Measurements from ENCODE around the gene CYP46A1.
A peak's percentile ranks its signal among the peaks of the same experiment; 100 is the strongest.

The CYP46A1 gene

DNA sequence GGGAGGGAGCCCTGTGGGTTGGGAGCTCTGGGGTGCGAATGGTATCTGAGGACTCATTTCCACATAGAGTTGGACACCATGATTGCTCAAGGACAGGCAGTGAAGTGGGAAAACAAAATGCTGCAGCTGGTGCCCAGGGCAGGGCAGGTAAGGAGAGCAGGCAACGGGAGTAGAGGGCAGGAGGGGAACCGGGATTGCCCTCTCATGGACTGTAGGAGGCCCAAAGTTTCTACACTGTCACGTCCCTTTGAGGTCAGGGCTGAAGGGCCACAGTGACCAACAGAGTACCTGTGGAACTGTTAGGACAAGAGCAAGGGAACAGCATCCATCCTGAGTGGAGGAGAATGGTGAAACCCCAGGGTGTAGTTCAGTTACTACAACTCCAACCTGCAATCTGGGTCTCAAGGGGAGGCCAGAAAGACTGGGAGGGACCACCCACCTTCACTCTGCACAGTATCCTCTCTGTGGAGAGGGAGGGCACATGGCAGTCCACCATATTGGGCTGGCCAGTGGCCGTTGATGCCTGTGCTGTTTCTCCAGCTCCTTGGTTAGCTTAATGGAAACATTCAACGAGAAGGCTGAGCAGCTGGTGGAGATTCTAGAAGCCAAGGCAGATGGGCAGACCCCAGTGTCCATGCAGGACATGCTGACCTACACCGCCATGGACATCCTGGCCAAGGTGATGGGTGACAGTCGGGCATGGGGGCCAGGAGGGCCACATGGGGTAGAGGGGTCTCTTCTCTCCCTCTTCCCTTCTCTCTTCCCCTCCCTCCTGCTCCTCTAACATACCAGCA is 22.2 kb downstream of the CYP46A1 start:
- DNase-seq = no peak
- intact Hi-C loops (cut with DNase I) = no loop called here

DNA sequence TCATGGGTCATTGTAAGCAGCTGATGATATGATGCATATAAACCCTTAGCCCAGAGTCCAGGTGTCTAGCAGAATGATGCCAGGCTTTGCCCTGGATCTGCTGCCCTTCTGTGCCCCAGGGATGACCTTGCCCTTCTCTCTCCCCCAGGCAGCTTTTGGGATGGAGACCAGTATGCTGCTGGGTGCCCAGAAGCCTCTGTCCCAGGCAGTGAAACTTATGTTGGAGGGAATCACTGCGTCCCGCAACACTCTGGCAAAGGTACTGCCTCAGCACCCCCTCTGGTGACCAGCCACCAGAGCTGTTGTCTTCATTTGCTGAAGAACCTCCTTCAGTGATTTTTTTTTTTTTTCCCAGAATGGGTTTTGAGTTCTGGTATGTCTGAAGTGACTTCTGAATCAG is 23.3 kb downstream of the CYP46A1 start:
- no peak for DNase-seq
- intact Hi-C loops (cut with DNase I) = no loop called here

DNA sequence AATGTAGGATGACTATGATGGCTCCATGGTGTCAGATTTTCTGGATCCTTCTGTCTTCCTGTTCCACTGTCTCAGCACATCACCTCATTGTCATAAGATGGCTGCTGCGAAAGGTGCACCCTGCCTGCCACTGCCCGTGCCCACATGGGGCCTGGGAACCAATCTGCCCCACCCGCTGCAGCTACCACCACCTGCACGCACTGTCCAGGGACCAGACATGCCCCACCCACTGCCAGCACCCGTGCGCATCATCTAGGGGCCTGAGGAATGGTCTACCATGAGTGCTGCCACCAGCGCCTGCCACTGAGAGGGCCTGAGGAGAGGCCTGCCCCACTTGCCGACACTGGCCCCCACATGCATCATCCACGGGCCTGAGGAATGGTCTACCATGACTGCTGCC is 23.8 kb downstream of the CYP46A1 start:
- no peak for DNase-seq
- intact Hi-C loops (cut with DNase I) = no loop called here

DNA sequence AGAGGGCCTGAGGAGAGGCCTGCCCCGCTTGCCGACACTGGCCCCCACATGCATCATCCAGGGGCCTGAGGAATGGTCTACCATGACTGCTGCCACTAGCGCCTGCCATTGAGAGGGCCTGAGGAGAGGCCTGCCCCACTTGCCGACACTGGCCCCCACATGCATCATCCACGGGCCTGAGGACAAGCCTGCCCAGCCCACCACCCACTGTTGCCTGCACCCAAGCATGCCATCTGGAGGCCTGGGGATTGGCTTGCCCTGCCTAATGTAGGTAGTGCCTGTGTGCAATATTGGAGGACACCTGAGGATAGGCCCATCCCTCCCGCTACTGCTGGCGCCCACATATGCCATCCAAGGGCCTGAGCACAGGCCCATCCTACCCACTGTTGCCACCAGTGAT is 24.4 kb downstream of the CYP46A1 start:
- no peak for DNase-seq
- intact Hi-C loops (cut with DNase I) = no loop called here

DNA sequence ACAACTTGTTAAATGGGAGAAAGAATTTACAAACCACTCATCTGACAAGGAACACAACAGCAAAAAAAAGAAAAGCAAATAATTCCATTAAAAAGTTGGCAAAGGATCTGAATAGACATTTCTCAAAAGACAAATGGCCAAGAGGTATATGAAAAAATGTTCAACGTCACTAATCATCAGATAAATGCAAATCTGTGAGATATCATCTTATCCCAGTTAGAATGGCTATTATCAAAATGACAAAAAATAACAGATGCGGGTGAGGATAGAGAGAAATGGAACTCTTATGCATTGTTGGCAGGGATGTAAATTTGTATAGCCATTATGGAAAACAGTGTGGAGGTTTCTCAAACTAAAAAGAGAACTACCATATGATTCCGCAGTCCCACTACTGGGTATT is 29.9 kb downstream of the CYP46A1 start:
- intact Hi-C loops (cut with DNase I) = no loop called here
- no peak for DNase-seq

DNA sequence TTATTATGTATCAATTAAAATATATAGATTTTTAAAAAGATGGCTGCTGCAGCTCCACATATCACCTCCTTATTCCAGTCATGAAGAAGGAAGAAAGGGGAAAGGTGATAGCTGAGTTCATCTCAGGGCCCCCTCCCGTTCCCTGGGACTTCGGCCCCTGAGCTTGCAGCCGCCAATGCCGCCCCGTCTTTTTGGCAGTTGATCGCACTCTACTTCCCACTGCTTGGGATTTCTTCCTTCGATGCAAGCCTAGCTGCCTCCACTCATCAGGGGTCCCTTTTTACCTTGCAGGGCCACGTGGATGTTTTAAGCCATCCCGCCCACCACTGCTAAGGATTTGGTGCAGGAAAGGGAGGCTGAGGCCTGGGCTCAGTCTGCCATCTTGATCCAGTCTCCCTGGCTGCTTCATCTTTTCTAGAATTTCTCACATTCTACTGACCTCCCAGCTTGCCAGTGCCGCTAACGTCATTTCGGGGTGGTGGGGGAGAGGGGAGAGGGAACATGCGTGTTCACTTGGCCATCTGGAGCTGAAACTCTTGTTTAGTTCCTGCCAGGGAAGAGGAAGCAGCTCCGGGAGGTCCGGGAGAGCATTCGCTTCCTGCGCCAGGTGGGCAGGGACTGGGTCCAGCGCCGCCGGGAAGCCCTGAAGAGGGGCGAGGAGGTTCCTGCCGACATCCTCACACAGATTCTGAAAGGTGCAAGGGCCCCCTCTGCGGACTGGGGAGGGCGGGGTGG is 31.3 kb downstream of the CYP46A1 start:
- DNase-seq = no peak
- intact Hi-C loops (cut with DNase I) = no loop called here

DNA sequence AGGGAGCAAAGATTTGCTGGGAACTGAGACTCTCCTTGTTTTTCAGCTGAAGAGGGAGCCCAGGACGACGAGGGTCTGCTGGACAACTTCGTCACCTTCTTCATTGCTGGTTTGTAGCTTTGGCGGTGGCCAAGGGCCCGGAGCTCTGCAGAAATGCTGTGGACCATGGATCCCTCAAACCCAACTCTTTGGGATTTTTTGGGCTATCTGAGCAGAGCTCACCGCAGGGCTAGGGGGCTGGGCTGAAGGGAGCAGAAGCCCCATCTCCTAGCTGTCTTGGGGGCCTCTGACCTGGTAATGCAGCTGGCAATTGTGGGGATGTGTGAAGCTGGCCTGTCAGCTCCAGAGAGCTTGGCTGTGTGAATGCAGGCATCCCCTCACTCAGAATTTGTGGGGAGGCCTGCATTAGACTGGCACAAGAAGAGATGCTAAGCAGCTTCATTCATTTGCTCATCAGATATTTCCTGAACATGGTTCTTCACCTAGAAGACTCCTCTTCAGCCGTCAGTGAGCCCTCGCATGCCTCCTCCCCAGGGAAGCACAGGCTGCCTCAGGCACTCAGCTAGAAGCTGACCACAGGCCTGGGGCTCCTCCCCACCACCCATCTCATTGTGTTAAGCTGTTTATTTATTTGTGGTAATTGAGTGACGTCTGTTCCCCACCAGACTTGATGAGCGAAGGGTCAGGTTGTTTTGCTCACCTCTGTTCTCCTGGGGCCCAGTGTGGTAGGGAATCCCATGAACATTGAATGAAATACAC is 32.2 kb downstream of the CYP46A1 start:
- DNase-seq = peak in 1 of 10 donors; percentile 50
- intact Hi-C loops (cut with DNase I) = no loop called here

DNA sequence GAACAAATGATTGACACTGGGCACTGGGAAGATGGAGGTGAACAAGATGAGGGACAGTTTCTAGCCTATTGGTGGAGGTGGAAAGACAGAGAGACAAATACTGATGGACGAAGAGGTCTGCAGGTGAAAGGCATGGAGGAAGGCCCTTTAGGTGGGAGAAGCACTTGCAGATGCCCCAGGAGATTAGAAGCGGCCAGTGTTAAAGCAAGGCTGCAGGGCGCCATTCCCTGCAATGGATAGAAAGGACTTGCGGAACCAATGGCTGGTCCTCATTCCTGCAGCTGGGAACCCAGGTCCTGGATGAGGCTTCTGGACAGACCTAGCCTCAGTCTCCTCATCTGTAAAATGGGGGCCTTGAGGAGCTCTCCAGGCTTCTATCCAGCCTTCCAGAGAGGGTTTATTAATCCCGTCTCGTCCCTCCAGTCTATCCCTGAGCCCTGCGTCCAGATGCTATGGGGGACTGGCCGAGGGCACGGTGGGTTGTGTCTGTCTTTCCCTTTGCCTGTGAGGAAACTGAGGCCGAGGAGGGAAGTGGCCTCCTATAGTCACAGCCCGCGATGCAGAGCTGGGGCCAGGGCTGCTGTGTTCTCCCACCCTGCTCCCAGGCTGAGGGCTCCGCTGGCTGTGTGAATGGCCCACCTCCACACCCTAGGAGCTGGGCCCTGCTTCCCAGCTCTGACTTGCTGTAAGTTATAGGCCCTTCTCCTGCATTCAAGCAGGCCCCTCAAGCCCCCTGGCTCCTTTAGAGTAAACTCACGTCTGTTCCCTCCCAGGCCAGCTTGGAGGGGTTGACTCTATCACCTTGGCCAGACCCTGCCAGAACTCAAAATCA is 33.0 kb downstream of the CYP46A1 start:
- DNase-seq = peak in 1 of 10 donors; percentile 2
- intact Hi-C loops (cut with DNase I) = no loop called here

DNA sequence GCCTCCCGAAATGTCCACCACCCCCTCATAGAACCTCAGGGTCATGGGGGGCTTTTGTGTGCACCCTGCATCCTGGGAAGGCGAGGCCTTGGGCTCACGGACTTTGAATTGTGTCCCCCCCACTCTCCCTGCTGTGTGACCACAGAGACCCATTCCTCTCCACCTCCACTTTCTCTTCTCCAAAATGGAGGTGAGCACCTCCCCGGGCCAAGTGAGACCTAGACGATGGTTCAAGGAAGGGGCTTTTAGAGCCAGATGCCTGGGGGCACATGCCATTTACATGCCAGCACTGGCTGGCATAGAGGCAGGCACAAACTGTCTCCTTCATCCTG is 33.5 kb downstream of the CYP46A1 start:
- peak in 1 of 10 donors; percentile 60 for DNase-seq
- intact Hi-C loops (cut with DNase I) = no loop called here

DNA sequence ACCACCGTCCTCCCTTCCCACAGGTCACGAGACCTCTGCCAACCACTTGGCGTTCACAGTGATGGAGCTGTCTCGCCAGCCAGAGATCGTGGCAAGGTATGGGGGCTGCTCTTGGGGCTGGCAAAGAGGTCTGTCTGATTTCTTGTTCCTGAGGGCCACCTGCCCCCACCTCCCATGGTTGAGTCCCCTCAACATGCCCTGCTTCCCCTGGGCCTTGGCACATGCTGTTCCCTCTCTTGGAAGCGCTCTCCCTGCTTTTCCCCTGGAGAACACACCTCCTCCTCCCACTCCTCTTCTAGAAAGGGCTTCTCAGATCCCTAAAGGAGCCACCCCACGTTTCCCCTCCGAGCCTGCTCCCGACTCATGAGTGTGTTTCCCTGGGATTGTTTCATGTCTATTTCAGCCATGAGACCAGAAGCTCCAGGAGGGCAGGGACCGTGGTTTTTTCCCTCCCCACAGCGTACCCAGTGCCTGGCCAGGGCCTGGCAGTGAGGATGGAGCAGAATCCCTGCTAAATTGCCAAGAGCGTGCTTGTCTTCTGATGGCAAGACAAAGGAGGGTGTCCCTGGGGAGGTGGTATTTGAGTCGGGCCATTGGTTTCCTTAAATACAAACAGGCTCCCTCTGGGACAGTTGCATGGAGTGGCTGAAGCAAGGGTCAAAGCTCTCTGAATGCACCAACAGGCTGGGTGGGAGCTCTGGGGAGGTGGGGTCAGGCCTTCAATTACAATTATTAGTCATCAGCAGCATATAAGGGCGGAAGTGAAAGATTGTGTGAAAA is 34.1 kb downstream of the CYP46A1 start:
- intact Hi-C loops (cut with DNase I) = no loop called here
- peak in 3 of 10 donors; percentile 1 to 71 (median 55) for DNase-seq

DNA sequence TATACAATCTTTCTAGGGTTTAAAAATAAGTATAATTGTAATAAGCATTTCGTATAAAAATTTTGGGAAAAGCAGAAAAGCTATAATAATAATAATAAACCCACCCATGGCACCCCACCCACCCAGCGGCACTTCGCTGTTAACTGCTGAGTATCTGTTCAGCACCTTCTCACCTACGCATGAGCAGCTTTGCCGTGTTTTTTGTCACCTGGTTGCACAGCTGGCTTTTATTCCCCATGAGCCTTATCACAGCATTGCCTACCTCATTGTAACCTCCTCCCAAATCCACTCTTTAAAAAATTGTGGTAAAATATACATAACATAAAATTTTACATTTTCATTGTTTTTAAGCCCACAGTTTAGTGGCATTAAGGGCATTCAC is 34.7 kb downstream of the CYP46A1 start:
- peak in 1 of 10 donors; percentile 14 for DNase-seq
- intact Hi-C loops (cut with DNase I) = no loop called here

DNA sequence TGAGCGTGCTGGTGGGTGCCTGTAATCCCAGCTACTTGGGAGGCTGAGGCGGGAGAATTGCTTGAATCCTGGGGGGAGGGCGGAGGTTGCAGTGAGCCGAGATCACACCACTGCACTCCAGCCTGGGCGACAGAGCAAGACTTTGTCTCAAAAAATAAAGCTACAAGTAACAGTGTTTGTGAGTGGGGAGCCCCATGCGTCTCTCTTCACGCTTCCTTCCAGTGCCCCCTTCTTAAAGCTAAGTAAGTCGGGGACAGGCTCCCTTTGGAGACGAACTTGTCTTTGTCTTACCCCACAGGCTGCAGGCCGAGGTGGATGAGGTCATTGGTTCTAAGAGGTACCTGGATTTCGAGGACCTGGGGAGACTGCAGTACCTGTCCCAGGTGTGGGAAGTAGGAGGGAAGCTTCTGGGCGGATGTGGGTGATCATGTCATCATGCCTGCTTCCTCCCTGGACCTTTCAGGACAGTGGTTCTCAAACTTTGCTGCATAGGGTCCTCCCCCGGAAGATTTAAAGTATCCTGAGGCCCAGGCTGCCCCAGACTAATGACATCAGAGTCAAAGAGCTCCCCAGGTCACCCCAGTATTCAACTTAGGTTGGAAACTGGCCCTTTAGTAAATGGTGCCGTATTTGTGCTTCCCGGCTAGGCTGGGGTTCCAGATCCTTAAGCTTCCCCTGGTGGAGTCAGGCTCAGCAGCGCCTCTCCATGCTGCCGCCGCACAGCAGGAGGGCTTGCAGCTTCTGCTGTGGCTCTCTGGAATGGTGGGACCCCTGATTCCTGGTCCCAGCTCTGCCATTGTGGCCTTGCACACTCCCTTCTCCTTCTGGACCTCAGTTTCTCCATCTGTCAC is 37.1 kb downstream of the CYP46A1 start:
- intact Hi-C loops (cut with DNase I) = no loop called here
- DNase-seq = peak in 2 of 10 donors; percentile 45 to 54

DNA sequence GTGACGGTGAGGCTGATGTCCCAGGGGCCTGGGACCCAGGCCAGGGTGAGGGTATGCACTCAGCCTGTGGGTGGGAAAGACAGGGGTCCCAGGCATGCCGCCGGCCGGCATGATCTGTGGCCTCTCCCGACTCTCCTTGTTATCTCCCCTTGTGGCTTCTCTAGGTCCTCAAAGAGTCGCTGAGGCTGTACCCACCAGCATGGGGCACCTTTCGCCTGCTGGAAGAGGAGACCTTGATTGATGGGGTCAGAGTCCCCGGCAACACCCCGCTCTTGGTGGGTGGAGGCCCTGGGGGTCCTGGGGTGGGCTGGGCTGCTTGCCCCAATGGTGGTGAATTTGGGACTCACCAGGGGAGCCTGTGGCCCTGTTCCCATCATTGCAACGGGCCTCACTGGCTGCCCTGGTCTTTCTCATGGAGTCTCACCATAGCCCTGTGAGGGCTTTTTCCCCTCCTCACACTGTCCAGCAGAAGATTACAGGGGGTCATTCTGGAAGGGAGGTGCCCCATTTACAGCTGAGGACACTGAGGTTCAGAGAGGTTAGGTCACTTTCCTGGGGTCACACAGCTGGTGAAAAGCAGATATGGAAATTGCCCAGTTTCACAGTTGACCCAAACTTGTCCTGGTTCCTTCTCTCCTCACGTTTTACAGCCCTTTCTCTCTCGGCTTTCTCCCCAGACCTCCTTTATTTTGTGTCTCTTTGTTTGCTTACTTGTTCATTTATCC is 37.9 kb downstream of the CYP46A1 start:
- DNase-seq = peak in 4 of 10 donors; percentile 3 to 64 (median 32)
- intact Hi-C loops (cut with DNase I) = no loop called here

DNA sequence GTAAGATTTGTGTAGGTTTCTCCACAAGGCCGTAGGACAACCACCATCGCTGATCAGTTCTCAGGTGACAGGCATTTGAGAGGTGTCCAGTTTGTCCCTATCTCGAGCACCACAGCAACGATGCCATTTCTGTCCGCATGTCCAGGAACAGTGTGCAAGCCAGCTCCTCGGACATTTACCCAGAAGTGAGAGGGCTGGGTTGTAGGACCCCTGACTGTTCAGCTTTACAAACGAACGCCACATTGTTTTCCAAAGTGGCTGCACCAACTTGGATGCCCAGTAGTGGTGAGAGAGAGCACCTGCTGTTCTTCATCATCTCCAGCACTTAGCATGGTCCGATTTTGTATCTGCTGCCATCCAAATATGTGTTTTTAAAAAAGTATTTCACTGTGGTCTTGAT is 38.6 kb downstream of the CYP46A1 start:
- intact Hi-C loops (cut with DNase I) = no loop called here
- peak in 3 of 10 donors; percentile 10 to 52 (median 27) for DNase-seq

DNA sequence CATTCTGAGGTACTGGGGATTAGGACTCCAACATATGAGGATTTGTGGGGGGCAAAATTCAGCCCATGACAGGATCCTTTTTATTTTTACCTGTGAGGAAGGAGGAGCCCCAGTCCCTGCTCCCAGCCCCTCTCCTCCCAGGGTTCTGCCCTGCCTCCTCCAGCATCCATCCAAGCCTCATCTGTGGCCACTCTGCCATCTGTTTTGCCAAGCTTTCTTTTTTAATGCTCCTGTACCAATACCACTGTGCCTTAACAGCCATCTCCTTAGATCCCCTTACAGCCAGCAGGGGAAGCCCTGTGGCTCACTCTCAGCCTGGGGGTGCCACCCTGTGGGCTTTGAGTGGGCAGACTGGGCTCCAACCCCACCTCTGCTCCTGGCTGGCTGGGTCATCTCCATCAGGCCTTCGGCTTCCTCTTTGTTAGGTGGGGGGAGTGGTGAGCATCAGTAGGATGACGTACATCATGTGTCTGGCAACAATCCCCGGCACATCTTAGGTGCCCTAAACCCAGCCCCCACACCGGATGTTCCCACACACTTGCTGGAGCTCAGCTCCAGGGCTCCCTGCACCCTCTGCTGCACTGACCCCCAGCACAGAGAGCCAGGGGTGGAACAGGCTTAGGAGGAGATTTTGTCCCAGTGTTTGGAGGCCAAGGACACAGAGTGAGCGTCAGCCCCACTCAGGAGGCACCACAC is 40.2 kb downstream of the CYP46A1 start:
- intact Hi-C loops (cut with DNase I) = no loop called here
- DNase-seq = peak in 4 of 10 donors; percentile 3 to 69 (median 33)

DNA sequence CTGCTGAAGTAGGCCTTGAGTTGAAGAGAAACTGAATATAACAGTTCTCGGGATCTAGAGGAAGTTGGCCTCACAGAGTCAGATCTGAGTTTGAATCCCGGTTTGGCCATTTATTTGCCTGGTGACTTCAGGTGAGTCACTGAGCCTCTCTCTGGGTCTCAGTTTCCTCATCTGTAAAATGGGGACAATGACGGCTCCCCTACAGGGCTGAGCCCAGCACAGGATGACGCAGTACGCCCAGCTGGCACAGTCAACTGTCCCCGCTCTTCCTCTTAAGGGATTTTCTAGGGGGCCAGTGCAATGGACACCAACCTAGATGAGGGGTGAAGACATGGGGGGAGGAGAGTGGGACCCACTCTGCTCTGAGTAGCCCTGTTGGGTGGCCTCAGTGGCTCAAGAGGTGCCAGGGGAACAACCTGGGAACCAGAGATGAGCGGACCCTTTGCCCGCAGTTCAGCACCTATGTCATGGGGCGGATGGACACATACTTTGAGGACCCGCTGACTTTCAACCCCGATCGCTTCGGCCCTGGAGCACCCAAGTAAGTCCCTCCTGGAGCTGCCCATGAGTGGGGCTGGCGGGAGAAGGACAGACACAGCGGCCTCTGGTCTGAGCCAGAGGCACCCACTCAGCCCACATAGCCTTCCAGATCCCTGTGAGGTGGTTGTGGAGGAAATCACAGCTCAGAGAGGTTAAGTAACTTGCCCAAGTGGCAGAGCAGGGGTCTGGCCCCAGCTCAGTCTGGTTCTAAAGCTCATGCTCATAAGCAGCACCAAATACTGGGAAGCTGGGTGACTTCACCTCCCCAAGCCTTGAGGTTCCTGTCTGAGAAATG is 41.1 kb downstream of the CYP46A1 start:
- peak in 4 of 10 donors; percentile 4 to 64 (median 34) for DNase-seq
- intact Hi-C loops (cut with DNase I) = no loop called here
